WTC11 (cell line): Measurements from ENCODE around the gene EEIG2. TPM values are rescaled to one million over a fixed set of nuclear protein-coding genes. Genes with fewer than 3 reads are reported as not detected.
A peak's percentile ranks its signal among the peaks of the same experiment; 100 is the strongest.

ENCODE experiments used
- ATAC-seq: fragments of 200-7000 bp; cut with Tn5 transposase; 2 replicates; pipeline ENCODE4 v1.10.0; 2021; ENCODE audit warnings: mild to moderate bottlenecking, moderate library complexity
- Bru-seq: library from RNA; stranded (reverse); fragments of 400-500 nt; gene quantifications from one replicate; lab custom pipeline; 2021; lab: Mats Ljungman, UMichigan
- CTCF ChIA-PET: fragments of 300-600 bp; sonication (Branson Sonifier 250); formaldehyde crosslinking; loops from one replicate; lab custom pipeline; 2021; ENCODE audit warnings: antibody characterized with exemption; lab: Charles Lee
- POLR2A ChIA-PET: fragments of 350-600 bp; sonication (Branson Sonifier 250); formaldehyde crosslinking; loops from one replicate; lab custom pipeline; 2021; ENCODE audit warnings: antibody characterized with exemption; lab: Charles Lee
- DNase-seq: peaks from one replicate; pipeline ENCODE4 v3.0.0; 2021; ENCODE audit warnings: low spot score
- H3K27ac Mint-ChIP-seq: 2 replicates; pipeline ENCODE4 v1.8.0; 2021; ENCODE audit warnings: mixed read lengths
- H3K27me3 Mint-ChIP-seq: 2 replicates; pipeline ENCODE4 v1.8.0; 2021; ENCODE audit warnings: low read depth, mild to moderate bottlenecking, moderate library complexity, mixed read lengths
- H3K36me3 Mint-ChIP-seq: 2 replicates; pipeline ENCODE4 v1.8.0; 2021; ENCODE audit warnings: mixed read lengths
- H3K4me1 Mint-ChIP-seq: 2 replicates; pipeline ENCODE4 v1.8.0; 2022; ENCODE audit warnings: mixed read lengths
- H3K4me3 Mint-ChIP-seq: 2 replicates; pipeline ENCODE4 v1.8.0; 2021; ENCODE audit warnings: mild to moderate bottlenecking, moderate library complexity, mixed read lengths
- H3K9me3 Mint-ChIP-seq: 2 replicates; pipeline ENCODE4 v1.8.0; 2021; ENCODE audit warnings: mixed read lengths
- CREM ChIP-seq: sonication (generic); formaldehyde crosslinking; IDR thresholded peaks from 2 replicates; pipeline ENCODE4 v1.8.1; 2022; ENCODE audit warnings: mild to moderate bottlenecking, missing genetic modification reagents, moderate library complexity
- ESRRA ChIP-seq: sonication (generic); formaldehyde crosslinking; IDR thresholded peaks from 2 replicates; pipeline ENCODE4 v1.8.1; 2022; ENCODE audit warnings: mild to moderate bottlenecking, missing genetic modification reagents, borderline replicate concordance
- ETV6 ChIP-seq: sonication (generic); formaldehyde crosslinking; IDR thresholded peaks from 2 replicates; pipeline ENCODE4 v1.8.1; 2022; ENCODE audit warnings: mild to moderate bottlenecking, missing genetic modification reagents
- HMGA2 ChIP-seq: fragments of 250-450 bp; sonication (Bioruptor Pico); IDR thresholded peaks from 2 replicates; pipeline ENCODE4 v1.4.0; 2021; ENCODE audit warnings: mild to moderate bottlenecking, moderate library complexity
- JAZF1 ChIP-seq: fragments of 250-450 bp; sonication (Bioruptor Pico); IDR thresholded peaks from 2 replicates; pipeline ENCODE4 v1.9.0; 2021; ENCODE audit warnings: moderate library complexity, mild to moderate bottlenecking, inconsistent platforms
- JUN ChIP-seq: sonication (generic); formaldehyde crosslinking; IDR thresholded peaks from 2 replicates; pipeline ENCODE4 v1.8.0; 2023; ENCODE audit warnings: mild to moderate bottlenecking, missing genetic modification reagents
- MXD4 ChIP-seq: fragments of 250-450 bp; sonication (Bioruptor Pico); IDR thresholded peaks from 2 replicates; pipeline ENCODE4 v1.8.0; 2021; ENCODE audit warnings: mild to moderate bottlenecking, moderate library complexity, borderline replicate concordance
- NFYB ChIP-seq: sonication (generic); formaldehyde crosslinking; conservative IDR thresholded peaks from 2 replicates; pipeline ENCODE4 v1.8.0; 2022; ENCODE audit warnings: low read depth, missing genetic modification reagents
- NR2C2 ChIP-seq: sonication (generic); formaldehyde crosslinking; IDR thresholded peaks from 2 replicates; pipeline ENCODE4 v1.8.0; 2022; ENCODE audit warnings: mild to moderate bottlenecking, missing genetic modification reagents
- OVOL2 ChIP-seq: fragments of 250-450 bp; sonication (Bioruptor Pico); IDR thresholded peaks from 2 replicates; pipeline ENCODE4 v1.9.0; 2021; ENCODE audit warnings: mild to moderate bottlenecking, borderline replicate concordance
- RORB ChIP-seq: fragments of 250-450 bp; sonication (Bioruptor Pico); IDR thresholded peaks from 2 replicates; pipeline ENCODE4 v1.9.0; 2021; ENCODE audit warnings: mild to moderate bottlenecking
- ZNF121 ChIP-seq: sonication (generic); formaldehyde crosslinking; IDR thresholded peaks from 2 replicates; pipeline ENCODE4 v1.8.0; 2023; ENCODE audit warnings: missing genetic modification reagents
- ZNF263 ChIP-seq: sonication (generic); formaldehyde crosslinking; IDR thresholded peaks from 2 replicates; pipeline ENCODE4 v1.8.1; 2022; ENCODE audit warnings: low read depth, mild to moderate bottlenecking, moderate library complexity, missing genetic modification reagents
- long read RNA-seq, 3 experiments: library from RNA in 1 of 3; library from capped mRNA in 1 of 3; library from polyadenylated mRNA in 1 of 3; unstranded in 2 of 3; stranded (forward) in 1 of 3; transcript quantifications; one replicate each; pipeline ENCODE4 v2.0.0, GENCODE V29; 2021
- total RNA-seq: library from RNA; stranded (reverse); gene quantifications from 3 replicates; pipeline ENCODE4 v1.2.3, GENCODE V29; 2021
- TF ChIP-seq, protein P1 (sequence below): sonication (generic); formaldehyde crosslinking; IDR thresholded peaks from 2 replicates; pipeline ENCODE4 v1.8.1; 2023; ENCODE audit warnings: mild to moderate bottlenecking, missing genetic modification reagents, moderate library complexity
- TF ChIP-seq, protein P2 (sequence below): sonication (generic); formaldehyde crosslinking; IDR thresholded peaks from 2 replicates; pipeline ENCODE4 v1.8.0; 2023; ENCODE audit warnings: missing genetic modification reagents
- TF ChIP-seq, protein P3 (sequence below): sonication (generic); formaldehyde crosslinking; IDR thresholded peaks from 2 replicates; pipeline ENCODE4 v1.8.0; 2023; ENCODE audit warnings: mild to moderate bottlenecking, missing genetic modification reagents
- TF ChIP-seq, protein P4 (sequence below): sonication (generic); formaldehyde crosslinking; IDR thresholded peaks from 2 replicates; pipeline ENCODE4 v1.8.0; 2022; ENCODE audit warnings: missing genetic modification reagents
- TF ChIP-seq, protein P5 (sequence below): sonication (generic); formaldehyde crosslinking; IDR thresholded peaks from 2 replicates; pipeline ENCODE4 v1.8.1; 2023; ENCODE audit warnings: mild to moderate bottlenecking, missing genetic modification reagents, moderate library complexity
- TF ChIP-seq, protein P6 (sequence below): sonication (generic); formaldehyde crosslinking; IDR thresholded peaks from 2 replicates; pipeline ENCODE4 v1.8.1; 2022; ENCODE audit warnings: low read depth, missing genetic modification reagents, borderline replicate concordance
- TF ChIP-seq, protein P7 (sequence below): sonication (generic); formaldehyde crosslinking; IDR thresholded peaks from 2 replicates; pipeline ENCODE4 v1.8.1; 2023; ENCODE audit warnings: mild to moderate bottlenecking, missing genetic modification reagents
- TF ChIP-seq, protein P8 (sequence below): sonication (generic); formaldehyde crosslinking; IDR thresholded peaks from 2 replicates; pipeline ENCODE4 v1.8.1; 2022; ENCODE audit warnings: mild to moderate bottlenecking, missing genetic modification reagents, moderate library complexity, borderline replicate concordance

EEIG2 gene
- total RNA-seq: 43.1 to 65.7 TPM (median 45.0 TPM) in 3 replicates
- Bru-seq, nascent RNA: percentile 87 among the genes with signal in this experiment
- long read RNA-seq, experiment 1, full-length matches to known transcripts: 210 of 306 reads
- long read RNA-seq, experiment 1, partial matches to known transcripts: 79 of 306 reads
- long read RNA-seq, experiment 1, other reads (novel, unspliced or antisense): 17 of 306 reads
- long read RNA-seq, experiment 2, full-length matches to known transcripts: 11 of 40 reads
- long read RNA-seq, experiment 2, partial matches to known transcripts: 2 of 40 reads
- long read RNA-seq, experiment 2, other reads (novel, unspliced or antisense): 27 of 40 reads
- long read RNA-seq, experiment 3: 0 reads

DNA sequence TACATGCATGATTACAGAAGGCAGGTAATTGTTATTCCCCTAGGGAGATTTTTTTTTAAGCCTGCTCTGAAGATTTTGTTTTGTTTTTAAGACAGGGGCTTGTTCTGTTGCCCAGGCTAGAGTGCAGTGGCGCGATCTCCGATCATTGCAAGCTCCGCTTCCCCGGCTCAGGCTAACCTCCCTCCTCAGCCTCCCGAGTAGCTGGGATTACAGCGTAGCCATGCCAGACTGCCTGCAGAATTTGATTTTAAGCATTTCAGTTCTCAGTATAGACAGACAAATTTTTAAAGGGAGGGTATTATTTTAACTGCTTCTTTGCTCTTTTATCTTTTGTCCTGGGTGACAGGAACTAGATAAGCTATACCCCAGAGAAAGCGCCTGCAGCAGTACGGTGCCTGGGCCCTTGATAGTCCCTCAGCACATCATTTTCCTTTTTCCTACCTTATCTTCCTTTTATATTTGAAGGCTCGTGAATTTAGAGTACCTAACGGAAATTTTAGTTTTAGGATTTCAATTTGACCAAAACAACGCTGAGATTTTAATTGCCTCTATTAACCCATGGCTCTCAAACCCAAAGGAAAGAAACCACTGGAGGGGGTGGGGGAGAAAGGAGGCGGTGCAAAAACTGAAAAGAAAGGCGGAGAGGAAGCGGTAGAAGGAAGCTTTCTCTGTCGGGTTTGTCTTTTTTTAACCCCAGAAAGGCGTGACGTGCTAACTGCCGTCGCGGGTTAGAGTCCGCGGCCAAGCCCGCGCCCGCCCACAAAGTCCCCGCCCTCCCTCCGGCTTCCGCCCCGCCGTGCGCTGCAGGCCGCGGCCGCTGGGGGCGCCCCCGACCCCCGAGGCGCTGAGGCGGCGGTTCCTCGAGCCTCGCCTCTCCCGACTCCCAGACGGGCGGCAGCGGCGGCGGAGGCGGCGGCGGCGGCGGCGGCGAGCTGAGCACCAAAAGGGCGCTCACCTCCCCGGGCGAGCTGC is at the start of gene EEIG2:
Gene EEIG2, plus strand, starts transcription at position 886 of the 972 bp plus-strand sequence. CDS start 329 bp downstream, outside the sequence.
- Mint-ChIP-seq H3K27me3 (no peaks in the 10 kb centered on the region; the same call in 1 of the 2 replicates), H3K27ac (peak within 1 kb of the TSS; percentile 94), H3K9me3 (no peaks in the 10 kb centered on the region), H3K4me1 (peaks cover 46% of the 10 kb centered on the region), H3K36me3 (no peaks in the 10 kb centered on the region), H3K4me3 (peak within 1 kb of the TSS; percentile 94)
- DNase-seq (peak; percentile 84), ATAC-seq (peak; percentile 82)
- ChIA-PET POLR2A (interaction anchor here (0.7 to 1.3 kb wide), 5 partner anchors 8 to 48 kb away, joined by 3 to 5 read pairs (median 4); no protein-coding TSS in a partner anchor), CTCF (interaction anchor here (0.6 to 3.9 kb wide), 34 partner anchors 8 to 709 kb away, joined by 3 to 37 read pairs (median 6); partner anchors contain the start of genes HENMT1, PRPF38B and SLC25A24)
- no peak for TF ChIP-seq NFYB (CRISPR knock-in tag)
- TF ChIP-seq ETV6 (CRISPR knock-in tag): peak; percentile 42; the same call in 1 of the 2 replicates
- no peak for TF ChIP-seq JUN (CRISPR knock-in tag)
- TF ChIP-seq, protein P1, sequence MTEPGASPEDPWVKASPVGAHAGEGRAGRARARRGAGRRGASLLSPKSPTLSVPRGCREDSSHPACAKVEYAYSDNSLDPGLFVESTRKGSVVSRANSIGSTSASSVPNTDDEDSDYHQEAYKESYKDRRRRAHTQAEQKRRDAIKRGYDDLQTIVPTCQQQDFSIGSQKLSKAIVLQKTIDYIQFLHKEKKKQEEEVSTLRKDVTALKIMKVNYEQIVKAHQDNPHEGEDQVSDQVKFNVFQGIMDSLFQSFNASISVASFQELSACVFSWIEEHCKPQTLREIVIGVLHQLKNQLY (CRISPR knock-in tag): no peak
- TF ChIP-seq ZNF263 (CRISPR knock-in tag): no peak
- TF ChIP-seq HMGA2 (CRISPR knock-in tag): no peak
- no peak for TF ChIP-seq OVOL2 (CRISPR knock-in tag)
- TF ChIP-seq, protein P2, sequence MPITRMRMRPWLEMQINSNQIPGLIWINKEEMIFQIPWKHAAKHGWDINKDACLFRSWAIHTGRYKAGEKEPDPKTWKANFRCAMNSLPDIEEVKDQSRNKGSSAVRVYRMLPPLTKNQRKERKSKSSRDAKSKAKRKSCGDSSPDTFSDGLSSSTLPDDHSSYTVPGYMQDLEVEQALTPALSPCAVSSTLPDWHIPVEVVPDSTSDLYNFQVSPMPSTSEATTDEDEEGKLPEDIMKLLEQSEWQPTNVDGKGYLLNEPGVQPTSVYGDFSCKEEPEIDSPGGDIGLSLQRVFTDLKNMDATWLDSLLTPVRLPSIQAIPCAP: no peak
- TF ChIP-seq, protein P3, sequence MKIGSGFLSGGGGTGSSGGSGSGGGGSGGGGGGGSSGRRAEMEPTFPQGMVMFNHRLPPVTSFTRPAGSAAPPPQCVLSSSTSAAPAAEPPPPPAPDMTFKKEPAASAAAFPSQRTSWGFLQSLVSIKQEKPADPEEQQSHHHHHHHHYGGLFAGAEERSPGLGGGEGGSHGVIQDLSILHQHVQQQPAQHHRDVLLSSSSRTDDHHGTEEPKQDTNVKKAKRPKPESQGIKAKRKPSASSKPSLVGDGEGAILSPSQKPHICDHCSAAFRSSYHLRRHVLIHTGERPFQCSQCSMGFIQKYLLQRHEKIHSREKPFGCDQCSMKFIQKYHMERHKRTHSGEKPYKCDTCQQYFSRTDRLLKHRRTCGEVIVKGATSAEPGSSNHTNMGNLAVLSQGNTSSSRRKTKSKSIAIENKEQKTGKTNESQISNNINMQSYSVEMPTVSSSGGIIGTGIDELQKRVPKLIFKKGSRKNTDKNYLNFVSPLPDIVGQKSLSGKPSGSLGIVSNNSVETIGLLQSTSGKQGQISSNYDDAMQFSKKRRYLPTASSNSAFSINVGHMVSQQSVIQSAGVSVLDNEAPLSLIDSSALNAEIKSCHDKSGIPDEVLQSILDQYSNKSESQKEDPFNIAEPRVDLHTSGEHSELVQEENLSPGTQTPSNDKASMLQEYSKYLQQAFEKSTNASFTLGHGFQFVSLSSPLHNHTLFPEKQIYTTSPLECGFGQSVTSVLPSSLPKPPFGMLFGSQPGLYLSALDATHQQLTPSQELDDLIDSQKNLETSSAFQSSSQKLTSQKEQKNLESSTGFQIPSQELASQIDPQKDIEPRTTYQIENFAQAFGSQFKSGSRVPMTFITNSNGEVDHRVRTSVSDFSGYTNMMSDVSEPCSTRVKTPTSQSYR (CRISPR knock-in tag): no peak
- TF ChIP-seq ZNF121 (CRISPR knock-in tag): no peak
- TF ChIP-seq, protein P4, sequence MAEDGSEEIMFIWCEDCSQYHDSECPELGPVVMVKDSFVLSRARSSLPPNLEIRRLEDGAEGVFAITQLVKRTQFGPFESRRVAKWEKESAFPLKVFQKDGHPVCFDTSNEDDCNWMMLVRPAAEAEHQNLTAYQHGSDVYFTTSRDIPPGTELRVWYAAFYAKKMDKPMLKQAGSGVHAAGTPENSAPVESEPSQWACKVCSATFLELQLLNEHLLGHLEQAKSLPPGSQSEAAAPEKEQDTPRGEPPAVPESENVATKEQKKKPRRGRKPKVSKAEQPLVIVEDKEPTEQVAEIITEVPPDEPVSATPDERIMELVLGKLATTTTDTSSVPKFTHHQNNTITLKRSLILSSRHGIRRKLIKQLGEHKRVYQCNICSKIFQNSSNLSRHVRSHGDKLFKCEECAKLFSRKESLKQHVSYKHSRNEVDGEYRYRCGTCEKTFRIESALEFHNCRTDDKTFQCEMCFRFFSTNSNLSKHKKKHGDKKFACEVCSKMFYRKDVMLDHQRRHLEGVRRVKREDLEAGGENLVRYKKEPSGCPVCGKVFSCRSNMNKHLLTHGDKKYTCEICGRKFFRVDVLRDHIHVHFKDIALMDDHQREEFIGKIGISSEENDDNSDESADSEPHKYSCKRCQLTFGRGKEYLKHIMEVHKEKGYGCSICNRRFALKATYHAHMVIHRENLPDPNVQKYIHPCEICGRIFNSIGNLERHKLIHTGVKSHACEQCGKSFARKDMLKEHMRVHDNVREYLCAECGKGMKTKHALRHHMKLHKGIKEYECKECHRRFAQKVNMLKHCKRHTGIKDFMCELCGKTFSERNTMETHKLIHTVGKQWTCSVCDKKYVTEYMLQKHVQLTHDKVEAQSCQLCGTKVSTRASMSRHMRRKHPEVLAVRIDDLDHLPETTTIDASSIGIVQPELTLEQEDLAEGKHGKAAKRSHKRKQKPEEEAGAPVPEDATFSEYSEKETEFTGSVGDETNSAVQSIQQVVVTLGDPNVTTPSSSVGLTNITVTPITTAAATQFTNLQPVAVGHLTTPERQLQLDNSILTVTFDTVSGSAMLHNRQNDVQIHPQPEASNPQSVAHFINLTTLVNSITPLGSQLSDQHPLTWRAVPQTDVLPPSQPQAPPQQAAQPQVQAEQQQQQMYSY: no peak
- TF ChIP-seq, protein P5, sequence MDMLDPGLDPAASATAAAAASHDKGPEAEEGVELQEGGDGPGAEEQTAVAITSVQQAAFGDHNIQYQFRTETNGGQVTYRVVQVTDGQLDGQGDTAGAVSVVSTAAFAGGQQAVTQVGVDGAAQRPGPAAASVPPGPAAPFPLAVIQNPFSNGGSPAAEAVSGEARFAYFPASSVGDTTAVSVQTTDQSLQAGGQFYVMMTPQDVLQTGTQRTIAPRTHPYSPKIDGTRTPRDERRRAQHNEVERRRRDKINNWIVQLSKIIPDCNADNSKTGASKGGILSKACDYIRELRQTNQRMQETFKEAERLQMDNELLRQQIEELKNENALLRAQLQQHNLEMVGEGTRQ (CRISPR knock-in tag): no peak
- TF ChIP-seq, protein P6, sequence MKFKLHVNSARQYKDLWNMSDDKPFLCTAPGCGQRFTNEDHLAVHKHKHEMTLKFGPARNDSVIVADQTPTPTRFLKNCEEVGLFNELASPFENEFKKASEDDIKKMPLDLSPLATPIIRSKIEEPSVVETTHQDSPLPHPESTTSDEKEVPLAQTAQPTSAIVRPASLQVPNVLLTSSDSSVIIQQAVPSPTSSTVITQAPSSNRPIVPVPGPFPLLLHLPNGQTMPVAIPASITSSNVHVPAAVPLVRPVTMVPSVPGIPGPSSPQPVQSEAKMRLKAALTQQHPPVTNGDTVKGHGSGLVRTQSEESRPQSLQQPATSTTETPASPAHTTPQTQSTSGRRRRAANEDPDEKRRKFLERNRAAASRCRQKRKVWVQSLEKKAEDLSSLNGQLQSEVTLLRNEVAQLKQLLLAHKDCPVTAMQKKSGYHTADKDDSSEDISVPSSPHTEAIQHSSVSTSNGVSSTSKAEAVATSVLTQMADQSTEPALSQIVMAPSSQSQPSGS (CRISPR knock-in tag): no peak
- TF ChIP-seq, protein P7, sequence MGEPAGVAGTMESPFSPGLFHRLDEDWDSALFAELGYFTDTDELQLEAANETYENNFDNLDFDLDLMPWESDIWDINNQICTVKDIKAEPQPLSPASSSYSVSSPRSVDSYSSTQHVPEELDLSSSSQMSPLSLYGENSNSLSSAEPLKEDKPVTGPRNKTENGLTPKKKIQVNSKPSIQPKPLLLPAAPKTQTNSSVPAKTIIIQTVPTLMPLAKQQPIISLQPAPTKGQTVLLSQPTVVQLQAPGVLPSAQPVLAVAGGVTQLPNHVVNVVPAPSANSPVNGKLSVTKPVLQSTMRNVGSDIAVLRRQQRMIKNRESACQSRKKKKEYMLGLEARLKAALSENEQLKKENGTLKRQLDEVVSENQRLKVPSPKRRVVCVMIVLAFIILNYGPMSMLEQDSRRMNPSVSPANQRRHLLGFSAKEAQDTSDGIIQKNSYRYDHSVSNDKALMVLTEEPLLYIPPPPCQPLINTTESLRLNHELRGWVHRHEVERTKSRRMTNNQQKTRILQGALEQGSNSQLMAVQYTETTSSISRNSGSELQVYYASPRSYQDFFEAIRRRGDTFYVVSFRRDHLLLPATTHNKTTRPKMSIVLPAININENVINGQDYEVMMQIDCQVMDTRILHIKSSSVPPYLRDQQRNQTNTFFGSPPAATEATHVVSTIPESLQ: no peak
- TF ChIP-seq NR2C2: no peak
- TF ChIP-seq, protein P8, sequence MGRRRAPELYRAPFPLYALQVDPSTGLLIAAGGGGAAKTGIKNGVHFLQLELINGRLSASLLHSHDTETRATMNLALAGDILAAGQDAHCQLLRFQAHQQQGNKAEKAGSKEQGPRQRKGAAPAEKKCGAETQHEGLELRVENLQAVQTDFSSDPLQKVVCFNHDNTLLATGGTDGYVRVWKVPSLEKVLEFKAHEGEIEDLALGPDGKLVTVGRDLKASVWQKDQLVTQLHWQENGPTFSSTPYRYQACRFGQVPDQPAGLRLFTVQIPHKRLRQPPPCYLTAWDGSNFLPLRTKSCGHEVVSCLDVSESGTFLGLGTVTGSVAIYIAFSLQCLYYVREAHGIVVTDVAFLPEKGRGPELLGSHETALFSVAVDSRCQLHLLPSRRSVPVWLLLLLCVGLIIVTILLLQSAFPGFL: no peak
- no peak for TF ChIP-seq MXD4 (CRISPR knock-in tag)
- no peak for TF ChIP-seq RORB
- peak; percentile 58; the same call in 1 of the 2 replicates for TF ChIP-seq CREM (CRISPR knock-in tag)
- TF ChIP-seq JAZF1 (CRISPR knock-in tag): no peak
- TF ChIP-seq ESRRA (CRISPR knock-in tag): no peak
